ENCODE measurements around the gene PRR5L.

The PRR5L gene

DNA sequence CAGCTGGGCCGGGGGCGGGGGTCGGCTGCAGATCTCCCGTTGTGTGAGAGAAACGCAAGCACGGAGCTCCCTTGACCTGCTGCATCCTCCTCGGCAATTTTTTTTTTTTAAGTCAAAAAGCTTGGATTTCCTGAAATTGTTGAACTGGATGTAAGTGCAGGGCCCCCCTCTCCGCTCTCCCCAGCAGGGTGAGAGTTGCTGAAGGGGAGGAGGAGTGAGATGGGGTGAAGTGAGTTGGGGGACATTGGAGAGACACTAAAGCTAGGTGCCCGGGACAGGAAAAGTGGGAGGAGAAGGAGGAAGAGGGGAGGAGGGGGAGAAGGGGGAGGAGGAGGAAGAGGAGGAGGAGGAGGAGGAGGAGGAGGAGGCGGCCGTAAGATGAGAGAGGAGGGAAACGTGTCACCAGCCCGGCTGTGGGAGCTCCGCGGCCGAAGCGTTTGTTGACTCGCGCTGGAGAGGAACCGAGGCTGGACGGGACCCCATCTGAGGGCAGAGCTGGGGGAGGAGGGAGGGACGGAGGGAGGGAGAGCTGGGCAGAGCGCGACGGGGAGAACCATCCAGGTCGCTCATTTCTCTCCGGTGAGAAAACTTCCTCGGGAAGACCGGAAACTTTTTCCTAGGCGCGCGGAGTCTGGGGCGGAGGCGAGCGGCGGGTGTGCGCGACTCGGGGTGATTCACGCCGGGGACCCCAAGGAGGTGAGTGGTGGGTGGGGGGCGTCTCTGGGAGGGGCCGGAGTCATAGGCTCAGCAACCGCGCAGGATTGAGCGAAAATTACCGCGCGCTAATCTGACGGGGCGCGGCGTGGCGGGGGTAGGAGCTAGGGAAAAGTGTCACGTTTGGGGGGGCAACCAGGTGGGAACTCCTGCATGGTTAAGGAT, 80.2 kb downstream of the PRR5L start (continued):
- TF ChIP-seq, protein P1, sequence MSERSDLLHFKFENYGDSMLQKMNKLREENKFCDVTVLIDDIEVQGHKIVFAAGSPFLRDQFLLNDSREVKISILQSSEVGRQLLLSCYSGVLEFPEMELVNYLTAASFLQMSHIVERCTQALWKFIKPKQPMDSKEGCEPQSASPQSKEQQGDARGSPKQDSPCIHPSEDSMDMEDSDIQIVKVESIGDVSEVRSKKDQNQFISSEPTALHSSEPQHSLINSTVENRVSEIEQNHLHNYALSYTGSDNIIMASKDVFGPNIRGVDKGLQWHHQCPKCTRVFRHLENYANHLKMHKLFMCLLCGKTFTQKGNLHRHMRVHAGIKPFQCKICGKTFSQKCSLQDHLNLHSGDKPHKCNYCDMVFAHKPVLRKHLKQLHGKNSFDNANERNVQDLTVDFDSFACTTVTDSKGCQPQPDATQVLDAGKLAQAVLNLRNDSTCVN (tag by site-specific recombination; optimal IDR thresholded peaks at IDR 0.05), result peak; percentile 51
- TF ChIP-seq ZNF292 (tag by site-specific recombination; IDR thresholded peaks at IDR 0.05; ENCODE audit: borderline replicate concordance, low read depth) (no peak), KLF9 (tag by site-specific recombination; IDR thresholded peaks at IDR 0.05; ENCODE audit: low read depth) (no peak), ZNF530 (tag by site-specific recombination; IDR thresholded peaks at IDR 0.05; ENCODE audit: low read depth) (no peak), ZFP3 (tag by site-specific recombination; IDR thresholded peaks at IDR 0.05; ENCODE audit: low read depth) (no peak), ZNF701 (tag by site-specific recombination; IDR thresholded peaks at IDR 0.05) (no peak), ZBTB8A (tag by site-specific recombination; IDR thresholded peaks at IDR 0.05) (no peak), ZSCAN16 (tag by site-specific recombination; IDR thresholded peaks at IDR 0.05) (no peak), ZNF768 (tag by site-specific recombination; IDR thresholded peaks at IDR 0.05) (no peak), SP3 (tag by site-specific recombination; IDR thresholded peaks at IDR 0.05) (peak; percentile 79), ZNF112 (tag by site-specific recombination; IDR thresholded peaks at IDR 0.05) (no peak)
- TF ChIP-seq, protein P2, sequence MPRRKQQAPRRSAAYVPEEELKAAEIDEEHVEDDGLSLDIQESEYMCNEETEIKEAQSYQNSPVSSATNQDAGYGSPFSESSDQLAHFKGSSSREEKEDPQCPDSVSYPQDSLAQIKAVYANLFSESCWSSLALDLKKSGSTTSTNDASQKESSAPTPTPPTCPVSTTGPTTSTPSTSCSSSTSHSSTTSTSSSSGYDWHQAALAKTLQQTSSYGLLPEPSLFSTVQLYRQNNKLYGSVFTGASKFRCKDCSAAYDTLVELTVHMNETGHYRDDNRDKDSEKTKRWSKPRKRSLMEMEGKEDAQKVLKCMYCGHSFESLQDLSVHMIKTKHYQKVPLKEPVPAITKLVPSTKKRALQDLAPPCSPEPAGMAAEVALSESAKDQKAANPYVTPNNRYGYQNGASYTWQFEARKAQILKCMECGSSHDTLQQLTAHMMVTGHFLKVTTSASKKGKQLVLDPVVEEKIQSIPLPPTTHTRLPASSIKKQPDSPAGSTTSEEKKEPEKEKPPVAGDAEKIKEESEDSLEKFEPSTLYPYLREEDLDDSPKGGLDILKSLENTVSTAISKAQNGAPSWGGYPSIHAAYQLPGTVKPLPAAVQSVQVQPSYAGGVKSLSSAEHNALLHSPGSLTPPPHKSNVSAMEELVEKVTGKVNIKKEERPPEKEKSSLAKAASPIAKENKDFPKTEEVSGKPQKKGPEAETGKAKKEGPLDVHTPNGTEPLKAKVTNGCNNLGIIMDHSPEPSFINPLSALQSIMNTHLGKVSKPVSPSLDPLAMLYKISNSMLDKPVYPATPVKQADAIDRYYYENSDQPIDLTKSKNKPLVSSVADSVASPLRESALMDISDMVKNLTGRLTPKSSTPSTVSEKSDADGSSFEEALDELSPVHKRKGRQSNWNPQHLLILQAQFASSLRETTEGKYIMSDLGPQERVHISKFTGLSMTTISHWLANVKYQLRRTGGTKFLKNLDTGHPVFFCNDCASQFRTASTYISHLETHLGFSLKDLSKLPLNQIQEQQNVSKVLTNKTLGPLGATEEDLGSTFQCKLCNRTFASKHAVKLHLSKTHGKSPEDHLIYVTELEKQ (tag by site-specific recombination; IDR thresholded peaks at IDR 0.05; ENCODE audit: borderline replicate concordance), result no peak
- TF ChIP-seq, protein P3, sequence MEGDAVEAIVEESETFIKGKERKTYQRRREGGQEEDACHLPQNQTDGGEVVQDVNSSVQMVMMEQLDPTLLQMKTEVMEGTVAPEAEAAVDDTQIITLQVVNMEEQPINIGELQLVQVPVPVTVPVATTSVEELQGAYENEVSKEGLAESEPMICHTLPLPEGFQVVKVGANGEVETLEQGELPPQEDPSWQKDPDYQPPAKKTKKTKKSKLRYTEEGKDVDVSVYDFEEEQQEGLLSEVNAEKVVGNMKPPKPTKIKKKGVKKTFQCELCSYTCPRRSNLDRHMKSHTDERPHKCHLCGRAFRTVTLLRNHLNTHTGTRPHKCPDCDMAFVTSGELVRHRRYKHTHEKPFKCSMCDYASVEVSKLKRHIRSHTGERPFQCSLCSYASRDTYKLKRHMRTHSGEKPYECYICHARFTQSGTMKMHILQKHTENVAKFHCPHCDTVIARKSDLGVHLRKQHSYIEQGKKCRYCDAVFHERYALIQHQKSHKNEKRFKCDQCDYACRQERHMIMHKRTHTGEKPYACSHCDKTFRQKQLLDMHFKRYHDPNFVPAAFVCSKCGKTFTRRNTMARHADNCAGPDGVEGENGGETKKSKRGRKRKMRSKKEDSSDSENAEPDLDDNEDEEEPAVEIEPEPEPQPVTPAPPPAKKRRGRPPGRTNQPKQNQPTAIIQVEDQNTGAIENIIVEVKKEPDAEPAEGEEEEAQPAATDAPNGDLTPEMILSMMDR (tag by site-specific recombination; IDR thresholded peaks at IDR 0.05), result no peak
- TF ChIP-seq, protein P4, sequence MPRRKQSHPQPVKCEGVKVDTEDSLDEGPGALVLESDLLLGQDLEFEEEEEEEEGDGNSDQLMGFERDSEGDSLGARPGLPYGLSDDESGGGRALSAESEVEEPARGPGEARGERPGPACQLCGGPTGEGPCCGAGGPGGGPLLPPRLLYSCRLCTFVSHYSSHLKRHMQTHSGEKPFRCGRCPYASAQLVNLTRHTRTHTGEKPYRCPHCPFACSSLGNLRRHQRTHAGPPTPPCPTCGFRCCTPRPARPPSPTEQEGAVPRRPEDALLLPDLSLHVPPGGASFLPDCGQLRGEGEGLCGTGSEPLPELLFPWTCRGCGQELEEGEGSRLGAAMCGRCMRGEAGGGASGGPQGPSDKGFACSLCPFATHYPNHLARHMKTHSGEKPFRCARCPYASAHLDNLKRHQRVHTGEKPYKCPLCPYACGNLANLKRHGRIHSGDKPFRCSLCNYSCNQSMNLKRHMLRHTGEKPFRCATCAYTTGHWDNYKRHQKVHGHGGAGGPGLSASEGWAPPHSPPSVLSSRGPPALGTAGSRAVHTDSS (tag by site-specific recombination; IDR thresholded peaks at IDR 0.05), result peak; percentile 81
- TF ChIP-seq, protein P5, sequence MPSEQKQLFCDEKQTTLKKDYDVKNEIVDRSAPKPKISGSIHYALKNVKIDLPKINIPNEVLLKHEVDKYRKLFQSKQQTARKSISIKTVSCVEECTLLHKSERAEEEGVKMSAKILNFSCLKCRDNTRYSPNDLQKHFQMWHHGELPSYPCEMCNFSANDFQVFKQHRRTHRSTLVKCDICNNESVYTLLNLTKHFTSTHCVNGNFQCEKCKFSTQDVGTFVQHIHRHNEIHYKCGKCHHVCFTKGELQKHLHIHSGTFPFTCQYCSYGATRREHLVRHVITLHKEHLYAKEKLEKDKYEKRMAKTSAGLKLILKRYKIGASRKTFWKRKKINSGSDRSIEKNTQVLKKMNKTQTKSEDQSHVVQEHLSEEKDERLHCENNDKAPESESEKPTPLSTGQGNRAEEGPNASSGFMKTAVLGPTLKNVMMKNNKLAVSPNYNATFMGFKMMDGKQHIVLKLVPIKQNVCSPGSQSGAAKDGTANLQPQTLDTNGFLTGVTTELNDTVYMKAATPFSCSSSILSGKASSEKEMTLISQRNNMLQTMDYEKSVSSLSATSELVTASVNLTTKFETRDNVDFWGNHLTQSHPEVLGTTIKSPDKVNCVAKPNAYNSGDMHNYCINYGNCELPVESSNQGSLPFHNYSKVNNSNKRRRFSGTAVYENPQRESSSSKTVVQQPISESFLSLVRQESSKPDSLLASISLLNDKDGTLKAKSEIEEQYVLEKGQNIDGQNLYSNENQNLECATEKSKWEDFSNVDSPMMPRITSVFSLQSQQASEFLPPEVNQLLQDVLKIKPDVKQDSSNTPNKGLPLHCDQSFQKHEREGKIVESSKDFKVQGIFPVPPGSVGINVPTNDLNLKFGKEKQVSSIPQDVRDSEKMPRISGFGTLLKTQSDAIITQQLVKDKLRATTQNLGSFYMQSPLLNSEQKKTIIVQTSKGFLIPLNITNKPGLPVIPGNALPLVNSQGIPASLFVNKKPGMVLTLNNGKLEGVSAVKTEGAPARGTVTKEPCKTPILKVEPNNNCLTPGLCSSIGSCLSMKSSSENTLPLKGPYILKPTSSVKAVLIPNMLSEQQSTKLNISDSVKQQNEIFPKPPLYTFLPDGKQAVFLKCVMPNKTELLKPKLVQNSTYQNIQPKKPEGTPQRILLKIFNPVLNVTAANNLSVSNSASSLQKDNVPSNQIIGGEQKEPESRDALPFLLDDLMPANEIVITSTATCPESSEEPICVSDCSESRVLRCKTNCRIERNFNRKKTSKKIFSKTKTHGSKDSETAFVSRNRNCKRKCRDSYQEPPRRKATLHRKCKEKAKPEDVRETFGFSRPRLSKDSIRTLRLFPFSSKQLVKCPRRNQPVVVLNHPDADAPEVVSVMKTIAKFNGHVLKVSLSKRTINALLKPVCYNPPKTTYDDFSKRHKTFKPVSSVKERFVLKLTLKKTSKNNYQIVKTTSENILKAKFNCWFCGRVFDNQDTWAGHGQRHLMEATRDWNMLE (tag by site-specific recombination; conservative IDR thresholded peaks at IDR 0.05; ENCODE audit: low read depth), result no peak
- TF ChIP-seq, protein P6, sequence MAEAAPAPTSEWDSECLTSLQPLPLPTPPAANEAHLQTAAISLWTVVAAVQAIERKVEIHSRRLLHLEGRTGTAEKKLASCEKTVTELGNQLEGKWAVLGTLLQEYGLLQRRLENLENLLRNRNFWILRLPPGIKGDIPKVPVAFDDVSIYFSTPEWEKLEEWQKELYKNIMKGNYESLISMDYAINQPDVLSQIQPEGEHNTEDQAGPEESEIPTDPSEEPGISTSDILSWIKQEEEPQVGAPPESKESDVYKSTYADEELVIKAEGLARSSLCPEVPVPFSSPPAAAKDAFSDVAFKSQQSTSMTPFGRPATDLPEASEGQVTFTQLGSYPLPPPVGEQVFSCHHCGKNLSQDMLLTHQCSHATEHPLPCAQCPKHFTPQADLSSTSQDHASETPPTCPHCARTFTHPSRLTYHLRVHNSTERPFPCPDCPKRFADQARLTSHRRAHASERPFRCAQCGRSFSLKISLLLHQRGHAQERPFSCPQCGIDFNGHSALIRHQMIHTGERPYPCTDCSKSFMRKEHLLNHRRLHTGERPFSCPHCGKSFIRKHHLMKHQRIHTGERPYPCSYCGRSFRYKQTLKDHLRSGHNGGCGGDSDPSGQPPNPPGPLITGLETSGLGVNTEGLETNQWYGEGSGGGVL (tag by site-specific recombination; IDR thresholded peaks at IDR 0.05), result peak; percentile 95
- TF ChIP-seq, protein P7, sequence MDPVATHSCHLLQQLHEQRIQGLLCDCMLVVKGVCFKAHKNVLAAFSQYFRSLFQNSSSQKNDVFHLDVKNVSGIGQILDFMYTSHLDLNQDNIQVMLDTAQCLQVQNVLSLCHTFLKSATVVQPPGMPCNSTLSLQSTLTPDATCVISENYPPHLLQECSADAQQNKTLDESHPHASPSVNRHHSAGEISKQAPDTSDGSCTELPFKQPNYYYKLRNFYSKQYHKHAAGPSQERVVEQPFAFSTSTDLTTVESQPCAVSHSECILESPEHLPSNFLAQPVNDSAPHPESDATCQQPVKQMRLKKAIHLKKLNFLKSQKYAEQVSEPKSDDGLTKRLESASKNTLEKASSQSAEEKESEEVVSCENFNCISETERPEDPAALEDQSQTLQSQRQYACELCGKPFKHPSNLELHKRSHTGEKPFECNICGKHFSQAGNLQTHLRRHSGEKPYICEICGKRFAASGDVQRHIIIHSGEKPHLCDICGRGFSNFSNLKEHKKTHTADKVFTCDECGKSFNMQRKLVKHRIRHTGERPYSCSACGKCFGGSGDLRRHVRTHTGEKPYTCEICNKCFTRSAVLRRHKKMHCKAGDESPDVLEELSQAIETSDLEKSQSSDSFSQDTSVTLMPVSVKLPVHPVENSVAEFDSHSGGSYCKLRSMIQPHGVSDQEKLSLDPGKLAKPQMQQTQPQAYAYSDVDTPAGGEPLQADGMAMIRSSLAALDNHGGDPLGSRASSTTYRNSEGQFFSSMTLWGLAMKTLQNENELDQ (tag by site-specific recombination; IDR thresholded peaks at IDR 0.05; ENCODE audit: low read depth), result no peak

Measured in HEK293 (cell line).